ENCODE data around the gene SLC22A7. TPM values are rescaled to one million over a fixed set of nuclear protein-coding genes. Genes with fewer than 3 reads are reported as not detected.

The SLC22A7 gene
- total RNA-seq, 4 donors from 2014 or later: not detected

DNA sequence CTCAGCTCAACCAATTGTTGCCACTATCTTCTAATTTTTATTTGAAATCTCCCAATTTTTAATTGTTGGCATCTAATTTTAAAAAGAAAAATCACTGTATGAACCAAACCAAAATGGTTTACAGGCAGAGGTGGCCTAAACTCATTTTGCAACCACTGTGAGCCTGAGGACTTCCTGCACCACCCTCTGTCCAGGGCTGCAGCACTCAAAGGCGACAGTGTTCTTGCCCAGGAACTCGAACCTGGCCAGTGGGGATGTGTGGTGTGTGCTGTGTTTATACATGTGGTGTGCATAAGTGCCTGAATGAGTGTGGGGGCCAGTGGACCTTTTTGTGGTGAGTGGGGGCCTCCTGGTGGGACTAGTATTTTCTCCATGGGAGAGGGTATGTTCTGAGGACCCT, 24.4 kb upstream of the SLC22A7 start:
- WGBS: 64% methylated on average over 2 of the region's 2 CpGs
- DNase-seq (ENCODE audit: low spot score in 2 of 2): no peak
- Histone ChIP-seq H3K4me3 (no peak overlapping the region), H3K36me3 (no peaks in the 10 kb centered on the region), H3K9me3 (no peaks in the 10 kb centered on the region), H3K27me3 (peaks cover 37% of the 10 kb centered on the region), H3K27ac (no peak overlapping the region), H3K4me1 (peaks cover 32% of the 10 kb centered on the region)
- no peak for TF ChIP-seq EP300 (IDR thresholded peaks at IDR 0.05)
- no peak for TF ChIP-seq POLR2AphosphoS5 (IDR thresholded peaks at IDR 0.05)
- no peak for TF ChIP-seq CTCF (IDR thresholded peaks at IDR 0.05)
- no peak for TF ChIP-seq POLR2A (IDR thresholded peaks at IDR 0.05)

DNA sequence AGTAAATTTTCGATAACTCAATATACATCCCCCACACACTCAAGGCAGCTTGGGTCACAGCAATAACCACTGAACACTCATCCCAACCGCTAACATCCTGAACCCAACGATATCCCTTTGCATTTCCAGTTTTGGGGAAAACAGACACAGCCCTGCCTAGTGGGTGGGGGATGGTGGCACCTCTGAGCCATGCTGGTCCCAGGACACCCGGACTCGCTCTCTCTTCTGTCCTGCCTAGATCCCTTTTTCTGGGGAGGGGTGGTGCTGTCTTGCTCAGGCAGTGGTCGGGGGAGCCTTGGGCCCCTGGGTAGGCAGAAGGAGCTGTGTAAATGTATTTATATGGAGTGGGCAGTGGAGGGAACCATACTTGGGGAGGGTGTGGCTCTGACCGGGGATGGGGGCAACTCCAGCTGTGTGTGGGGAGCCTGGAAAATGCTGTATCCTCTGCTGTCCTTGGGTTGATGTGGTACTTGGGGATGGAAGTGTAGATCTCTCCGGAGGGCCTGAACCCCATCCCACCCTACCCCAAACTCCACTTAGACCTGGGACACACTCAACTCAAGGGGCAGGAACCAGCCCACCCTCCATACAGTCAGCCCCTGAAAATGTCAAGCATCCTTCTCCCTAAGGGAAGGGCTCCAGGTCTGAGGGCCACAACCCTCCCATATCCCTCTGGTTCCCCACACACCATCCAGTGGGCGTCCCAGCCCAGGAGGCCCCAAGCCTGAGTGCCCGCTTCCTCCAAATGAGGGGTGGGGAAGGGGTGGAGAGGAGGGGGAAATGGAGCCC, 23.7 kb upstream of the SLC22A7 start:
- Histone ChIP-seq H3K27me3 (peaks cover 35% of the 10 kb centered on the region), H3K9me3 (no peaks in the 10 kb centered on the region), H3K4me3 (peak overlapping the region; percentile 47), H3K4me1 (peaks cover 27% of the 10 kb centered on the region), H3K36me3 (no peaks in the 10 kb centered on the region), H3K27ac (no peak overlapping the region)
- no peak for TF ChIP-seq EP300 (IDR thresholded peaks at IDR 0.05)
- TF ChIP-seq POLR2AphosphoS5 (IDR thresholded peaks at IDR 0.05): no peak
- no peak for TF ChIP-seq POLR2A (IDR thresholded peaks at IDR 0.05)
- no peak for TF ChIP-seq CTCF (IDR thresholded peaks at IDR 0.05)
- no peak for DNase-seq (ENCODE audit: low spot score in 2 of 2)
- WGBS: 87% methylated on average over 9 of the region's 10 CpGs

DNA sequence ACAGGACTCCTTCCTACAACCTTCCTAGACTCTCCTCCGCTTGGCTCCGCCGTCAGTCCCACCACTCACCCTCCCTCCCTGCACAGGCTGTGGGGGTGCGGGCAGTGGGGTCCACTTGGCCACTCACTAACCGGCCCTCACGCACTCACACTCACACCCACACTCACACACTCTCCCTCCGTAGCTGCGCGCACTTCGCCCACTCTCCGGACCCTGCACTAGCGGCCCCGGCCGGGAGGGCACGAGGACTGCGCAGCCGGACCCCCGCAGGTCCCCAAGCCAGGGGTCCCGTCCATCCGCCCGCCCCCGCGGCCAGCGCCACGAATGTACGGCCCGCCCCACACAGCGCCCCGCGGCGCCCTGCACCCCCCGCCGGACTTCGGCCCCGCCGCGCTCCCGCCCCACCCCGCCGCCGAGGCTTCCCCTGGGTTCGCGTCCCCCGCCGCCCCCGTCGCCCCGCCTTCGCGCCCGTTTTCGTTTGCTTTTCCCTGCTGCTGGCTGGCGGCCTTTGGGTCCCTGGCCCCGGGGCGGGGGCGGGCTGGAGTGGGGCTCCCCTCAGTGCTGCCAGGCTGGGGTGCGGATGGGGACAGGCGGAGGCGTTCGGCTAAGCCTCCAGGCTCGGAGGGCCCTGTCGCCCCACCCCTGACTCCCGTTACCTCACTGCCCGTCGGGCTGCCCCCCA, 23.0 kb upstream of the SLC22A7 start:
- Histone ChIP-seq H3K4me1 (peaks cover 20% of the 10 kb centered on the region), H3K36me3 (no peaks in the 10 kb centered on the region), H3K4me3 (peak overlapping the region; percentile 47), H3K9me3 (no peaks in the 10 kb centered on the region), H3K27ac (no peak overlapping the region), H3K27me3 (peaks cover 27% of the 10 kb centered on the region)
- 29% methylated on average over 12 of the region's 65 CpGs for WGBS
- DNase-seq (ENCODE audit: low spot score in 2 of 2): no peak
- TF ChIP-seq POLR2A (IDR thresholded peaks at IDR 0.05): no peak

GRCh38 chr6:43275801-43276576, 22.1 kb upstream of the SLC22A7 start:
- Histone ChIP-seq H3K4me3 (peak overlapping the region; percentile 47), H3K27me3 (peaks cover 27% of the 10 kb centered on the region), H3K9me3 (no peaks in the 10 kb centered on the region), H3K27ac (no peak overlapping the region), H3K36me3 (no peaks in the 10 kb centered on the region), H3K4me1 (peaks cover 18% of the 10 kb centered on the region)
- 30% methylated on average over 19 of the region's 64 CpGs for WGBS
- no peak for TF ChIP-seq CTCF (IDR thresholded peaks at IDR 0.05)
- TF ChIP-seq POLR2AphosphoS5 (IDR thresholded peaks at IDR 0.05): no peak
- TF ChIP-seq POLR2A (IDR thresholded peaks at IDR 0.05): no peak
- TF ChIP-seq EP300 (IDR thresholded peaks at IDR 0.05): no peak
- DNase-seq (ENCODE audit: low spot score in 2 of 2): no peak

- no peaks in the 10 kb centered on the region for H3K36me3 ChIP-seq
- no peak for TF ChIP-seq POLR2A (IDR thresholded peaks at IDR 0.05)
- TF ChIP-seq POLR2AphosphoS5 (IDR thresholded peaks at IDR 0.05): no peak
- no peak for TF ChIP-seq EP300 (IDR thresholded peaks at IDR 0.05)
- no peak overlapping the region for H3K27ac ChIP-seq
- WGBS: 79% methylated on average over 10 of the region's 11 CpGs
- peak overlapping the region; percentile 47 for H3K4me3 ChIP-seq
- no peak for DNase-seq (ENCODE audit: low spot score in 2 of 2)
- no peaks in the 10 kb centered on the region for H3K9me3 ChIP-seq
- H3K4me1 ChIP-seq: peaks cover 18% of the 10 kb centered on the region
- H3K27me3 ChIP-seq: peaks cover 27% of the 10 kb centered on the region
Observed at GRCh38 chr6:43276577-43277305, 21.3 kb upstream of the SLC22A7 start.
